Measurements from ENCODE around the gene SLBP.

The SLBP gene

DNA sequence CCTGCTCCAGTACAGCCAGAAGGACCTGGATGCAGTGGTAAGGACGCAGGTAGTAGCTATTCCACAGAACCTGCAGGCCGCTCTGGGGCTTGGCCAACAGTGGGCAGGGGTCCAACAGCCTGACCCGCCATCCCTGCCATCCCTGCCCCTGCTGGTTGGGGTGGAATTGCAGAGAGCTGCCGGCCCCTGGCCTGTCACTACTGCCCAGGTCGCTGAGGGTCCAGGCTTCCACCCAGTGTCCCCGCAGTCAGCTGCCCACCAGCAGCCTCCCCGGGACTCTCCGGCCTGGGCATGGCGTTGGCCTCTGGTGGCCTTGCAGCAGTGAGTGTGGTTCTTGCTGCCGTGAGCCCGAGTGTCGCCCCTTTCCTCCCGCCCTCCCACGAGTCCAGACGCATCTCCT is 25.5 kb upstream of the SLBP start:
- TF ChIP-seq ZFP3 (CRISPR knock-in tag; IDR thresholded peaks at IDR 0.05) (no peak), OSR1 (CRISPR knock-in tag; IDR thresholded peaks at IDR 0.05) (no peak), ZNF565 (CRISPR knock-in tag; conservative IDR thresholded peaks at IDR 0.05; ENCODE audit: low read depth) (no peak), ZNF8 (CRISPR knock-in tag; IDR thresholded peaks at IDR 0.05) (no peak), TCF4 (CRISPR knock-in tag; IDR thresholded peaks at IDR 0.05; ENCODE audit: borderline replicate concordance) (no peak)
- no peak for ATAC-seq

DNA sequence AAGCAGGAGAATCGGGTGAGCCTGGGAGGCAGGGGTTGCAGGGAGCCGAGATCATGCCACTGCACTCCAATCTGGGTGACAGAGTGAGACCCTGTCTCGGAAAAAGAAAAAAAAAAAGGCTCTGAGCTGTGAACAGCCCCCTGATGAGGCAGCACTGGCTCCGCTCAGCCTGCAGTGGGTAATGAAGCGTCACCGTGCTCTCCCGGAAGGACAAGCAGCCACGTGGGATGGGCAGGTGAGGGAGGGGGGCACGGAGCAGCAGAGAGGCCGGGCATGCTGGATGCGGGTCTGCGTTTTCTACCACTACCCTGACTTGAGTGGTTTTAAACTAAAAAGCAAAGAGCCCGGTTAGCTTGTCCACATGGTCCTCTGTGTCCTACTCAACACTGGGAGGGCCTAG is 24.7 kb upstream of the SLBP start:
- ATAC-seq = no peak
- TF ChIP-seq ZNF8 (CRISPR knock-in tag; IDR thresholded peaks at IDR 0.05) (no peak), ARNTL (CRISPR knock-in tag; IDR thresholded peaks at IDR 0.05; ENCODE audit: borderline replicate concordance, low read depth) (no peak), OSR1 (CRISPR knock-in tag; IDR thresholded peaks at IDR 0.05) (no peak), GLIS3 (CRISPR knock-in tag; IDR thresholded peaks at IDR 0.05) (no peak), CSDC2 (CRISPR knock-in tag; IDR thresholded peaks at IDR 0.05) (no peak), ZFP30 (CRISPR knock-in tag; IDR thresholded peaks at IDR 0.05) (no peak), ZFP3 (CRISPR knock-in tag; IDR thresholded peaks at IDR 0.05) (no peak), ZNF70 (CRISPR knock-in tag; IDR thresholded peaks at IDR 0.05) (no peak), SNAI2 (CRISPR knock-in tag; IDR thresholded peaks at IDR 0.05) (no peak), BACH2 (CRISPR knock-in tag; IDR thresholded peaks at IDR 0.05; ENCODE audit: borderline replicate concordance) (no peak), ESRRG (CRISPR knock-in tag; IDR thresholded peaks at IDR 0.05) (no peak)
- TF ChIP-seq, protein P1, sequence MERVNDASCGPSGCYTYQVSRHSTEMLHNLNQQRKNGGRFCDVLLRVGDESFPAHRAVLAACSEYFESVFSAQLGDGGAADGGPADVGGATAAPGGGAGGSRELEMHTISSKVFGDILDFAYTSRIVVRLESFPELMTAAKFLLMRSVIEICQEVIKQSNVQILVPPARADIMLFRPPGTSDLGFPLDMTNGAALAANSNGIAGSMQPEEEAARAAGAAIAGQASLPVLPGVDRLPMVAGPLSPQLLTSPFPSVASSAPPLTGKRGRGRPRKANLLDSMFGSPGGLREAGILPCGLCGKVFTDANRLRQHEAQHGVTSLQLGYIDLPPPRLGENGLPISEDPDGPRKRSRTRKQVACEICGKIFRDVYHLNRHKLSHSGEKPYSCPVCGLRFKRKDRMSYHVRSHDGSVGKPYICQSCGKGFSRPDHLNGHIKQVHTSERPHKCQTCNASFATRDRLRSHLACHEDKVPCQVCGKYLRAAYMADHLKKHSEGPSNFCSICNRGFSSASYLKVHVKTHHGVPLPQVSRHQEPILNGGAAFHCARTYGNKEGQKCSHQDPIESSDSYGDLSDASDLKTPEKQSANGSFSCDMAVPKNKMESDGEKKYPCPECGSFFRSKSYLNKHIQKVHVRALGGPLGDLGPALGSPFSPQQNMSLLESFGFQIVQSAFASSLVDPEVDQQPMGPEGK (CRISPR knock-in tag; IDR thresholded peaks at IDR 0.05; ENCODE audit: borderline replicate concordance) = no peak
- TF ChIP-seq, protein P2, sequence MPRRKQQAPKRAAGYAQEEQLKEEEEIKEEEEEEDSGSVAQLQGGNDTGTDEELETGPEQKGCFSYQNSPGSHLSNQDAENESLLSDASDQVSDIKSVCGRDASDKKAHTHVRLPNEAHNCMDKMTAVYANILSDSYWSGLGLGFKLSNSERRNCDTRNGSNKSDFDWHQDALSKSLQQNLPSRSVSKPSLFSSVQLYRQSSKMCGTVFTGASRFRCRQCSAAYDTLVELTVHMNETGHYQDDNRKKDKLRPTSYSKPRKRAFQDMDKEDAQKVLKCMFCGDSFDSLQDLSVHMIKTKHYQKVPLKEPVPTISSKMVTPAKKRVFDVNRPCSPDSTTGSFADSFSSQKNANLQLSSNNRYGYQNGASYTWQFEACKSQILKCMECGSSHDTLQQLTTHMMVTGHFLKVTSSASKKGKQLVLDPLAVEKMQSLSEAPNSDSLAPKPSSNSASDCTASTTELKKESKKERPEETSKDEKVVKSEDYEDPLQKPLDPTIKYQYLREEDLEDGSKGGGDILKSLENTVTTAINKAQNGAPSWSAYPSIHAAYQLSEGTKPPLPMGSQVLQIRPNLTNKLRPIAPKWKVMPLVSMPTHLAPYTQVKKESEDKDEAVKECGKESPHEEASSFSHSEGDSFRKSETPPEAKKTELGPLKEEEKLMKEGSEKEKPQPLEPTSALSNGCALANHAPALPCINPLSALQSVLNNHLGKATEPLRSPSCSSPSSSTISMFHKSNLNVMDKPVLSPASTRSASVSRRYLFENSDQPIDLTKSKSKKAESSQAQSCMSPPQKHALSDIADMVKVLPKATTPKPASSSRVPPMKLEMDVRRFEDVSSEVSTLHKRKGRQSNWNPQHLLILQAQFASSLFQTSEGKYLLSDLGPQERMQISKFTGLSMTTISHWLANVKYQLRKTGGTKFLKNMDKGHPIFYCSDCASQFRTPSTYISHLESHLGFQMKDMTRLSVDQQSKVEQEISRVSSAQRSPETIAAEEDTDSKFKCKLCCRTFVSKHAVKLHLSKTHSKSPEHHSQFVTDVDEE (CRISPR knock-in tag; IDR thresholded peaks at IDR 0.05) = no peak

DNA sequence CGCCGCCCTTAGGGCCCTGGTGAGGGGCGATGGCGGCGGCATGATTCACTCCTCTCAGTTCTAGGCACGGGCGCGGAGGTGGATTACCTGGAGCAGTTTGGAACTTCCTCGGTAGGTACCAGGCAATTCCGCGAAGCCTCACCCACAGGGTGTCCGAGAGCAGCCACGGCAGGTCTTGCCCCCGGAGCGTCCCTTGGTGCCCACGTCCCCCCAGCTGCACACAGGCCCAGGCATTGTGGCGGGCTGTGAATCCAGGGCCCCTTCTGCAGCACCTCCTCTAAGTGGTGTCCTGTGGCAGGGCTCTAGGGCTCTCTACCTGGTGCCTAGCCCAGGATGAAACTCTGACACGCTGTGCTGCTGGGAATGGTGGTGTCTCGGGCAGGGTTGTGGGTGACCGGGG is 23.1 kb upstream of the SLBP start:
- TF ChIP-seq, protein P3, sequence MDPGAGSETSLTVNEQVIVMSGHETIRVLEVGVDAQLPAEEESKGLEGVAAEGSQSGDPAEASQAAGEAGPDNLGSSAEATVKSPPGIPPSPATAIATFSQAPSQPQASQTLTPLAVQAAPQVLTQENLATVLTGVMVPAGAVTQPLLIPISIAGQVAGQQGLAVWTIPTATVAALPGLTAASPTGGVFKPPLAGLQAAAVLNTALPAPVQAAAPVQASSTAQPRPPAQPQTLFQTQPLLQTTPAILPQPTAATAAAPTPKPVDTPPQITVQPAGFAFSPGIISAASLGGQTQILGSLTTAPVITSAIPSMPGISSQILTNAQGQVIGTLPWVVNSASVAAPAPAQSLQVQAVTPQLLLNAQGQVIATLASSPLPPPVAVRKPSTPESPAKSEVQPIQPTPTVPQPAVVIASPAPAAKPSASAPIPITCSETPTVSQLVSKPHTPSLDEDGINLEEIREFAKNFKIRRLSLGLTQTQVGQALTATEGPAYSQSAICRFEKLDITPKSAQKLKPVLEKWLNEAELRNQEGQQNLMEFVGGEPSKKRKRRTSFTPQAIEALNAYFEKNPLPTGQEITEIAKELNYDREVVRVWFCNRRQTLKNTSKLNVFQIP (CRISPR knock-in tag; IDR thresholded peaks at IDR 0.05; ENCODE audit: borderline replicate concordance, low read depth) = no peak
- TF ChIP-seq, protein P4, sequence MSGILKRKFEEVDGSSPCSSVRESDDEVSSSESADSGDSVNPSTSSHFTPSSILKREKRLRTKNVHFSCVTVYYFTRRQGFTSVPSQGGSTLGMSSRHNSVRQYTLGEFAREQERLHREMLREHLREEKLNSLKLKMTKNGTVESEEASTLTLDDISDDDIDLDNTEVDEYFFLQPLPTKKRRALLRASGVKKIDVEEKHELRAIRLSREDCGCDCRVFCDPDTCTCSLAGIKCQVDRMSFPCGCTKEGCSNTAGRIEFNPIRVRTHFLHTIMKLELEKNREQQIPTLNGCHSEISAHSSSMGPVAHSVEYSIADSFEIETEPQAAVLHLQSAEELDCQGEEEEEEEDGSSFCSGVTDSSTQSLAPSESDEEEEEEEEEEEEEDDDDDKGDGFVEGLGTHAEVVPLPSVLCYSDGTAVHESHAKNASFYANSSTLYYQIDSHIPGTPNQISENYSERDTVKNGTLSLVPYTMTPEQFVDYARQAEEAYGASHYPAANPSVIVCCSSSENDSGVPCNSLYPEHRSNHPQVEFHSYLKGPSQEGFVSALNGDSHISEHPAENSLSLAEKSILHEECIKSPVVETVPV (CRISPR knock-in tag; IDR thresholded peaks at IDR 0.05) = no peak
- no peak for TF ChIP-seq ZFP3 (CRISPR knock-in tag; IDR thresholded peaks at IDR 0.05)
- no peak for TF ChIP-seq ESRRG (CRISPR knock-in tag; IDR thresholded peaks at IDR 0.05)
- TF ChIP-seq, protein P1 (CRISPR knock-in tag; IDR thresholded peaks at IDR 0.05; ENCODE audit: borderline replicate concordance) = no peak
- TF ChIP-seq RARB (CRISPR knock-in tag; IDR thresholded peaks at IDR 0.05) = no peak
- no peak for TF ChIP-seq OSR1 (CRISPR knock-in tag; IDR thresholded peaks at IDR 0.05)
- ATAC-seq = no peak

DNA sequence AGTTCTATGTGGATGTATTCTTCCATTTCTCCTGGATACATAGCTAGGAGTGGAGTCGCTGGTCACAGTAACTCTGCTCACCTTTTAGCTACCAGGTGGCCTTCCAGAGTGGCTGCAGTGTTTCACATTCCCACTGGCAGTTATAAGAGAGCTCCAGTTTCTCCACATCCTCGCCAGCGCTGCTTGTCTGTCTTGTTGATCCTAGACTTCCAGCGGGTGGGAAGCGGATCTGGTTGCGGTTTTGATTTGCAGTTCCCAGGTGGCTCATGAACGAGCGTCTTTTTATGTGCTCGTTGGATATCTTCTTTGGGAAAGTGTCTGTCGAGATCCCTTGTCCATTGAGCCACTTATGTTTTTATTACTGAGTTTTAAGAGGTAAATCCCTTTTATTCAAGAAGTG is 20.8 kb upstream of the SLBP start:
- ATAC-seq = no peak
- TF ChIP-seq, protein P5, sequence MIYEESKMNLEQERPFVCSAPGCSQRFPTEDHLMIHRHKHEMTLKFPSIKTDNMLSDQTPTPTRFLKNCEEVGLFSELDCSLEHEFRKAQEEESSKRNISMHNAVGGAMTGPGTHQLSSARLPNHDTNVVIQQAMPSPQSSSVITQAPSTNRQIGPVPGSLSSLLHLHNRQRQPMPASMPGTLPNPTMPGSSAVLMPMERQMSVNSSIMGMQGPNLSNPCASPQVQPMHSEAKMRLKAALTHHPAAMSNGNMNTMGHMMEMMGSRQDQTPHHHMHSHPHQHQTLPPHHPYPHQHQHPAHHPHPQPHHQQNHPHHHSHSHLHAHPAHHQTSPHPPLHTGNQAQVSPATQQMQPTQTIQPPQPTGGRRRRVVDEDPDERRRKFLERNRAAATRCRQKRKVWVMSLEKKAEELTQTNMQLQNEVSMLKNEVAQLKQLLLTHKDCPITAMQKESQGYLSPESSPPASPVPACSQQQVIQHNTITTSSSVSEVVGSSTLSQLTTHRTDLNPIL (CRISPR knock-in tag; IDR thresholded peaks at IDR 0.05; ENCODE audit: low read depth) = no peak
- TF ChIP-seq CSDC2 (CRISPR knock-in tag; IDR thresholded peaks at IDR 0.05) = no peak
- TF ChIP-seq ZC3H10 (CRISPR knock-in tag; IDR thresholded peaks at IDR 0.05) = no peak
- no peak for TF ChIP-seq SNAI2 (CRISPR knock-in tag; IDR thresholded peaks at IDR 0.05)
- TF ChIP-seq ESRRG (CRISPR knock-in tag; IDR thresholded peaks at IDR 0.05) = no peak
- no peak for TF ChIP-seq RARB (CRISPR knock-in tag; IDR thresholded peaks at IDR 0.05)
- TF ChIP-seq GLIS3 (CRISPR knock-in tag; IDR thresholded peaks at IDR 0.05) = no peak
- no peak for TF ChIP-seq PPARA (CRISPR knock-in tag; IDR thresholded peaks at IDR 0.05; ENCODE audit: borderline replicate concordance)
- TF ChIP-seq TCF4 (CRISPR knock-in tag; IDR thresholded peaks at IDR 0.05; ENCODE audit: borderline replicate concordance) = no peak
- TF ChIP-seq, protein P3 (CRISPR knock-in tag; IDR thresholded peaks at IDR 0.05; ENCODE audit: borderline replicate concordance, low read depth) = no peak
